ENCODE data around the gene KLHDC10. TPM values are rescaled to one million over a fixed set of nuclear protein-coding genes. Genes with fewer than 3 reads are reported as not detected.
"Not testable (repeated sequence)": the region's sequence is repeated elsewhere in the genome, so short reads cannot be mapped to it uniquely, and the experiment has no call there.

The KLHDC10 gene
- total RNA-seq, 1 donor from 2014 or later, result 42.4 TPM

- no peak for DNase-seq (ENCODE audit: low spot score)
These were observed 48.0 kb downstream of the KLHDC10 start for GRCh38 chr7:130118294-130118693.

- DNase-seq (ENCODE audit: low spot score), result no peak
These were observed 48.5 kb downstream of the KLHDC10 start for GRCh38 chr7:130118801-130119200.

- DNase-seq (ENCODE audit: low spot score), result no peak
These were observed 53.2 kb downstream of the KLHDC10 start for GRCh38 chr7:130123501-130123900.

GRCh38 chr7:130124711-130125110, 54.4 kb downstream of the KLHDC10 start:
- DNase-seq (ENCODE audit: low spot score), result no peak

GRCh38 chr7:130126840-130127239, 56.5 kb downstream of the KLHDC10 start:
- DNase-seq (ENCODE audit: low spot score), result not testable (repeated sequence)

- DNase-seq (ENCODE audit: low spot score), result no peak
These were observed 57.1 kb downstream of the KLHDC10 start for GRCh38 chr7:130127404-130127803.

GRCh38 chr7:130127821-130128317, 57.5 kb downstream of the KLHDC10 start:
- DNase-seq (ENCODE audit: low spot score), result peak; percentile 90

- DNase-seq (ENCODE audit: low spot score), result no peak
These were observed 58.7 kb downstream of the KLHDC10 start for GRCh38 chr7:130129011-130129411.

- DNase-seq (ENCODE audit: low spot score), result no peak
These were observed 61.0 kb downstream of the KLHDC10 start for GRCh38 chr7:130131191-130131834.

GRCh38 chr7:130131964-130132875, 61.9 kb downstream of the KLHDC10 start:
- no peak for DNase-seq (ENCODE audit: low spot score)

GRCh38 chr7:130133029-130133782, 62.9 kb downstream of the KLHDC10 start:
- DNase-seq (ENCODE audit: low spot score), result no peak

- no peak for DNase-seq (ENCODE audit: low spot score)
These were observed 63.8 kb downstream of the KLHDC10 start for GRCh38 chr7:130134106-130134636.

- no peak for DNase-seq (ENCODE audit: low spot score)
These were observed 64.4 kb downstream of the KLHDC10 start for GRCh38 chr7:130134726-130135125.

GRCh38 chr7:130135208-130136205, 65.2 kb downstream of the KLHDC10 start:
- DNase-seq (ENCODE audit: low spot score), result no peak

- no peak for DNase-seq (ENCODE audit: low spot score)
These were observed 66.3 kb downstream of the KLHDC10 start for GRCh38 chr7:130136579-130137167.

- no peak for DNase-seq (ENCODE audit: low spot score)
These were observed 66.9 kb downstream of the KLHDC10 start for GRCh38 chr7:130137207-130137606.

- DNase-seq (ENCODE audit: low spot score), result no peak
These were observed 69.0 kb downstream of the KLHDC10 start for GRCh38 chr7:130139193-130139960.

- DNase-seq (ENCODE audit: low spot score), result no peak
These were observed 70.3 kb downstream of the KLHDC10 start for GRCh38 chr7:130140551-130141160.
